CD4-positive, CD25-positive, alpha-beta regulatory T cell (primary cell): ENCODE data around the gene SAT2. TPM values are rescaled to one million over a fixed set of nuclear protein-coding genes. Genes with fewer than 3 reads are reported as not detected.

ENCODE experiments used
- ATAC-seq, 2 donors: fragments of 150-1000 bp; cut with Tn5 transposase; one replicate each; pipeline ENCODE4 v1.10.0; 2021; ENCODE audit warnings: low read depth in 2 of 2, moderate number of reproducible peaks in 2 of 2, moderate library complexity in 1 of 2
- DNase-seq, 3 donors: peaks; one replicate each; pipeline versions ENCODE4 v3.0.0 to v3.0.0-alpha.2; 2012 to 2022; ENCODE audit warnings: mixed read lengths in 1 of 3
- H3K27ac ChIP-seq: one replicate; pipeline ENCODE4 v1.7.0; 2013; ENCODE audit warnings: mild to moderate bottlenecking, low read length; ENCODE audit not compliant: insufficient read depth, poor library complexity, severe bottlenecking
- H3K27me3 ChIP-seq: one replicate; pipeline ENCODE4 v1.7.0; 2013; ENCODE audit warnings: low read length; ENCODE audit not compliant: control insufficient read depth, insufficient read depth
- H3K36me3 ChIP-seq: one replicate; pipeline ENCODE4 v1.7.0; 2013; ENCODE audit warnings: mild to moderate bottlenecking, low read length, moderate library complexity; ENCODE audit not compliant: control insufficient read depth, insufficient read depth
- H3K4me1 ChIP-seq: 2 replicates; pipeline ENCODE4 v1.7.0; 2013; ENCODE audit warnings: mild to moderate bottlenecking, low read length; ENCODE audit not compliant: insufficient read depth, control insufficient read depth, poor library complexity, severe bottlenecking
- H3K4me3 ChIP-seq: one replicate; pipeline ENCODE4 v1.7.0; 2013; ENCODE audit warnings: low read depth, mild to moderate bottlenecking, low read length, moderate library complexity
- H3K9me3 ChIP-seq, 2 experiments: 1 replicate in 1 of 2; 2 replicates in 1 of 2; pipeline ENCODE4 v1.7.0; 2013; ENCODE audit warnings: low read length in 2 of 2, mild to moderate bottlenecking in 1 of 2, moderate library complexity in 1 of 2; ENCODE audit not compliant: control insufficient read depth in 2 of 2
- H3K27ac Mint-ChIP-seq, 3 donors: one replicate each; pipeline ENCODE4 v1.8.0; 2020 to 2022; ENCODE audit warnings: mild to moderate bottlenecking in 3 of 3, mixed read lengths in 3 of 3, moderate library complexity in 2 of 3
- H3K27me3 Mint-ChIP-seq: one replicate; pipeline ENCODE4 v1.8.0; 2022; ENCODE audit warnings: mild to moderate bottlenecking, mixed read lengths
- H3K36me3 Mint-ChIP-seq: one replicate; pipeline ENCODE4 v1.8.0; 2020; ENCODE audit warnings: mixed read lengths
- H3K4me1 Mint-ChIP-seq, 4 donors: one replicate each; pipeline ENCODE4 v1.8.0; 2020 to 2022; ENCODE audit warnings: mixed read lengths in 4 of 4, mild to moderate bottlenecking in 1 of 4
- H3K4me3 Mint-ChIP-seq, 4 donors: one replicate each; pipeline ENCODE4 v1.8.0; 2020 to 2022; ENCODE audit warnings: mild to moderate bottlenecking in 4 of 4, mixed read lengths in 4 of 4, moderate library complexity in 3 of 4
- H3K9me3 Mint-ChIP-seq, 7 donors: one replicate each; pipeline ENCODE4 v1.8.0; 2020 to 2022; ENCODE audit warnings: mixed read lengths in 7 of 7, mild to moderate bottlenecking in 3 of 7, moderate library complexity in 2 of 7
- polyA plus RNA-seq, 4 donors: library from polyadenylated mRNA; unstranded; fragments of 300-500 nt; fragmentation: Illumina TruSeq; gene quantifications; one replicate each; pipeline ENCODE4 v1.2.3, GENCODE V29; 2021
- total RNA-seq: library from RNA; stranded (reverse); gene quantifications from one replicate; pipeline ENCODE4 v1.2.3, GENCODE V29; 2022

The SAT2 gene
- total and polyA plus RNA-seq, 5 donors from 2014 or later, result 26.7 to 36.9 (median 32.6) TPM

- no peaks in the 10 kb centered on the region for H3K27me3 Mint-ChIP-seq
- ATAC-seq (no peak), DNase-seq (no peak)
- no peaks in the 10 kb centered on the region for H3K9me3 Mint-ChIP-seq
- H3K27ac ChIP-seq, result peak overlapping the region; percentile 94
- peaks cover 10 to 76% (median 38%) of the 10 kb centered on the region in 4 donors for H3K4me1 Mint-ChIP-seq
- peak overlapping the region; percentile 41 to 97 (median 91) for H3K27ac Mint-ChIP-seq
- H3K4me3 Mint-ChIP-seq, result peak overlapping the region; percentile 64 to 99 (median 98)
- peaks cover 25% of the 10 kb centered on the region for H3K36me3 Mint-ChIP-seq
- H3K4me1 ChIP-seq, result peaks cover 45% of the 10 kb centered on the region
- H3K9me3 ChIP-seq, result no peaks in the 10 kb centered on the region
- peaks cover 23% of the 10 kb centered on the region for H3K36me3 ChIP-seq
- H3K4me3 ChIP-seq, result no peak overlapping the region
- H3K27me3 ChIP-seq, result no peaks in the 10 kb centered on the region
These were observed 45.0 kb downstream of the SAT2 start for GRCh38 chr17:7582396-7583252.

GRCh38 chr17:7580604-7581575 is 46.7 kb downstream of the SAT2 start:
- no peaks in the 10 kb centered on the region for H3K27me3 ChIP-seq
- H3K4me3 Mint-ChIP-seq, result peak overlapping the region in 2 of 4 donors; percentile 77 to 96
- H3K36me3 ChIP-seq, result peaks cover 30% of the 10 kb centered on the region
- no peaks in the 10 kb centered on the region for H3K9me3 Mint-ChIP-seq
- ATAC-seq, result no peak
- H3K4me3 ChIP-seq, result no peak overlapping the region
- H3K36me3 Mint-ChIP-seq, result peaks cover 36% of the 10 kb centered on the region
- peaks cover 45% of the 10 kb centered on the region for H3K4me1 ChIP-seq
- H3K27ac Mint-ChIP-seq, result peak overlapping the region in 2 of 3 donors; percentile 65 to 67
- H3K27me3 Mint-ChIP-seq, result no peaks in the 10 kb centered on the region
- no peak overlapping the region for H3K27ac ChIP-seq
- no peaks in the 10 kb centered on the region for H3K9me3 ChIP-seq
- peaks cover 10 to 88% (median 46%) of the 10 kb centered on the region in 4 donors for H3K4me1 Mint-ChIP-seq
- no peak for DNase-seq

- H3K4me3 ChIP-seq, result no peak overlapping the region
- peaks cover 43% of the 10 kb centered on the region for H3K36me3 Mint-ChIP-seq
These were observed 47.6 kb downstream of the SAT2 start for GRCh38 chr17:7579834-7580603.

GRCh38 chr17:7579001-7579833 is 48.4 kb downstream of the SAT2 start, which contains the start of gene CD68:
CD68 (plus strand) TSS chr17:7579638; CDS start chr17:7579678, 40 bp downstream.
- Mint-ChIP-seq H3K27me3 (no peaks in the 10 kb centered on the region), H3K36me3 (peaks cover 47% of the 10 kb centered on the region), H3K9me3 (no peaks in the 10 kb centered on the region), H3K27ac (peak within 1 kb of the TSS; percentile 67 to 98 (median 90)), H3K4me1 (peaks cover 10 to 91% (median 50%) of the 10 kb centered on the region in 4 donors), H3K4me3 (peak within 1 kb of the TSS; percentile 48 to 96 (median 64))
- peak within 1 kb of the TSS; percentile 2 for H3K4me3 ChIP-seq
- peak within 1 kb of the TSS; percentile 63 for H3K27ac ChIP-seq
- H3K9me3 ChIP-seq, result no peaks in the 10 kb centered on the region
- ATAC-seq (peak; percentile 50 to 55), DNase-seq (peak in 1 of 3 donors; percentile 79)
- H3K27me3 ChIP-seq, result no peaks in the 10 kb centered on the region
- H3K4me1 ChIP-seq, result peaks cover 46% of the 10 kb centered on the region
- peaks cover 47% of the 10 kb centered on the region for H3K36me3 ChIP-seq

More at GRCh38 chr17:7579834-7580603, 47.6 kb downstream of the SAT2 start:
- no peak for DNase-seq
- peaks cover 10 to 90% (median 47%) of the 10 kb centered on the region in 4 donors for H3K4me1 Mint-ChIP-seq
- H3K27me3 Mint-ChIP-seq, result no peaks in the 10 kb centered on the region
- peak overlapping the region in 3 of 4 donors; percentile 28 to 96 (median 71) for H3K4me3 Mint-ChIP-seq
- peak overlapping the region; percentile 67 to 98 (median 90) for H3K27ac Mint-ChIP-seq
- no peaks in the 10 kb centered on the region for H3K9me3 ChIP-seq
- no peaks in the 10 kb centered on the region for H3K27me3 ChIP-seq
- no peaks in the 10 kb centered on the region for H3K9me3 Mint-ChIP-seq
- ATAC-seq, result no peak
- H3K36me3 ChIP-seq, result peaks cover 39% of the 10 kb centered on the region
- peak overlapping the region; percentile 63 for H3K27ac ChIP-seq
- peaks cover 45% of the 10 kb centered on the region for H3K4me1 ChIP-seq

GRCh38 chr17:7577327-7578199 is 50.1 kb downstream of the SAT2 start:
- Mint-ChIP-seq H3K27me3 (peaks cover 9% of the 10 kb centered on the region), H3K27ac (peak overlapping the region in 2 of 3 donors; percentile 62 to 90), H3K9me3 (peaks cover 0 to 1% (median 0%) of the 10 kb centered on the region in 7 donors), H3K4me3 (peak overlapping the region in 2 of 4 donors; percentile 43 to 96), H3K4me1 (peaks cover 5 to 87% (median 50%) of the 10 kb centered on the region in 4 donors), H3K36me3 (peaks cover 52% of the 10 kb centered on the region)
- DNase-seq (no peak), ATAC-seq (no peak)
- H3K36me3 ChIP-seq, result peaks cover 49% of the 10 kb centered on the region
- H3K27me3 ChIP-seq, result no peaks in the 10 kb centered on the region
- peaks cover 41% of the 10 kb centered on the region for H3K4me1 ChIP-seq
- no peaks in the 10 kb centered on the region for H3K9me3 ChIP-seq
- no peak overlapping the region for H3K4me3 ChIP-seq
- H3K27ac ChIP-seq, result no peak overlapping the region

- no peak overlapping the region for H3K4me3 ChIP-seq
- no peaks in the 10 kb centered on the region for H3K9me3 ChIP-seq
- H3K4me1 Mint-ChIP-seq, result peaks cover 5 to 86% (median 50%) of the 10 kb centered on the region in 4 donors
- ATAC-seq (no peak), DNase-seq (no peak)
- peak overlapping the region; percentile 4 to 96 (median 32) for H3K4me3 Mint-ChIP-seq
- H3K36me3 Mint-ChIP-seq, result peaks cover 52% of the 10 kb centered on the region
- H3K27me3 ChIP-seq, result no peaks in the 10 kb centered on the region
- peaks cover 39% of the 10 kb centered on the region for H3K4me1 ChIP-seq
- H3K27ac Mint-ChIP-seq, result peak overlapping the region in 2 of 3 donors; percentile 42 to 62
- H3K27me3 Mint-ChIP-seq, result peaks cover 11% of the 10 kb centered on the region
- peaks cover 49% of the 10 kb centered on the region for H3K36me3 ChIP-seq
- no peak overlapping the region for H3K27ac ChIP-seq
- H3K9me3 Mint-ChIP-seq, result peaks cover 0 to 1% (median 0%) of the 10 kb centered on the region in 7 donors
These were observed 51.1 kb downstream of the SAT2 start for GRCh38 chr17:7576432-7576937.
